COLO829 (cell line): Measurements from ENCODE around the gene LRRC7.
"Not testable (repeated sequence)": the region's sequence is repeated elsewhere in the genome, so short reads cannot be mapped to it uniquely, and the experiment has no call there.

ENCODE experiments used
- DNase-seq: peaks from one replicate; pipeline ENCODE4 v3.0.0; 2012; ENCODE audit warnings: low spot score

LRRC7 gene

DNA sequence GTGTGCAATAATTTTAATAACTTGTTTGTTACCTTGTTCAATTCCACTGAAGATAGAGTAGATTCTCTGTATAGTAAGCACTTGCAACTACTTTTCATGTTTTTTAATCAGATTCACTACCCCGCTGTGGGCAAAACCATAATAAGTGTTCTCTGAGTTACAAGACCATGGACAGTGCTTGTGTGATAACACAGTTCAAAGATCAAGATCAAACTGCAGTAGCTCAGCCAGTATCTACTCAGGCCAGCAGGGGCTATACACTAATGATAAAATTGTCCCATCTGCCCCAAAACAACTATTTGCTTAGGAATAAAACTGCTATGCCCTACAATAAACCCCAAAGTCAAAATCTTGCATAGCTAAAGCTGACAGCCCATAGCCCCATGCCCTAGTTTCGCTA lies 129.6 kb downstream of the LRRC7 start:
- no peak for DNase-seq

- no peak for DNase-seq
Measured at GRCh38 chr1:69700770-69701169, 133.0 kb downstream of the LRRC7 start.

GRCh38 chr1:69702085-69702484 lies 134.4 kb downstream of the LRRC7 start:
- DNase-seq, result no peak

DNA sequence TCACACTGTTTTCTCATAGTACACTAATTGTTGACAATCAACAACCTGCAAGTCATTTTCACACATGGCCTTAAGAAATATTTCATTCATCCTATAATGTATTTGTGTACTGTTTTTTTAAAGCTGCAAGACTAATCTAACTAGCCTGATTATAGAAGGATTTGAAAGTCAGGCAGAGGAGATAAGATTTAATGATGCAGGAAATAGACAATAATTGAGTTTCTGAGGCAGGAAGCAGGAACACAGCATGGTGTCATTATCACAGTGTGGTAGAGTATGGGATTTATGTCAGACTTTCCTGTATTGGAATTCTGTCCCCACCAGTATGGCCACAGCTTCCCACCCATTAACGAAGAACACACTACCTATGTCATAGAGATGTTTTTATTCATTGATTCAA lies 138.8 kb downstream of the LRRC7 start:
- no peak for DNase-seq

- no peak for DNase-seq
Measured at GRCh38 chr1:69707103-69707502, 139.4 kb downstream of the LRRC7 start.

DNA sequence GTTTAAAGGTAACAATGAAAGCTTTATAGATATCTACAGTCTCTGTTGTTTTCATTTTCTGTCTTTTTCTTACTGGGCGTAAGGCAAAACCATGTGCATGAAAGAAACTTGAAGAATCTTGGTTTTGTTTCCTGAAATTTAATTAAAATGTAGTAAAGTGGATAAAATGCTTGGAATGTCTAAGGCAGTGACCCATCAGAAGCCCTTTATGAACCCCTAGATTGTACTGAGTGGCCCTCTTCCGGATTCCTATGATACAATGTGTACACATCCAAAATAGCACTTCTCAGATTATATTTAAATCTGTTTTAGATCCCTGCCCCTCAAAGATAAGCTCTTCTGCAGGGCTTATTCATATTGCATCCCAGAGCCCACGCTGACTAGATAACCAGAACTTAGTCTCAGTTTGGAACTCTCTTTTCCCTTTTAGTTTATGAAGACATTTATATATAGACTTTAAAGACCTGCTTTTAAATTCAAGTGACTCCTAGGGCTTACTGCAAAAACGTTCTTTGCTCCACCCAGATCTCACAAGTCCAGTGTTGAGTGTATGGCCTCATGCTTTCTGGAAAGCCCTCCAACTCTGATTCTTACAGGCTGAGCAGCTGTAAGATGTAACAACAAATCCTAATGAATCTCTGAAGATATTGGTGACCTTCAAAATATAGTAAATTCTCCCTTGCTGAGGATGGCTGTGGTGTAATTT lies 142.9 kb downstream of the LRRC7 start:
- peak; percentile 10 for DNase-seq

DNA sequence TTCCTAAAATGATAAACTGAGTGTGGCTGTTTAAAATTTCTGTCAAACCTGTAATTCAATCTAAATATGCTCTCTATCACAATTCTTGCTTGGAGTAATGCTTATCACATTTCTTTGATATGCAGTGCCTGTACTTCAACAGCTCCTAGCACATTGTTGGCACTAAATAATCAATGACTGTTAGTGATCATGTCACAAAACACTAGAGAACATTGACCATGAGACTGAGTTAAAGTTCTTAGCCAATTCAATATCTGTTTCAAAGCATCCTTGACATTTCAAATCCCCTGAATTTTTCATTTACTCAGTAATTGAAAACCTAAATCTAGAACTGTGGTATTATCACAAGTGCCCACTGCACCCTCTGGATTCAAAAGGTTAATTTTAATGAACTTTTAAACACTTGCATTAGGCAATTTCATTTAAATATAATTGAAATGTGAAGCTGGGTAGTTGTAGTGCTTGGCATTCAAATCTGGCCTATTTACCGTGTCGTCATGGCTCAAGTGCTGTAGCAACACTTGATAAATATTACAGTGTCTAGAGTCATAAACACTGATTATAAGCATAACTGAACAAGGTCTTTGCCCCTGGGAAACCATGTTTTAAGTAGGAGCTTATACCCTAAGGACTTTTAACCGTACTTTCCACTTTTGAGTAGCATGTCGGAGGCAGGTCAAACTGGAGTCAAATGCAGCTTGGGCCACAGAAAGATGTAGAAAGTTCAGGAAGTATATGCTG lies 143.6 kb downstream of the LRRC7 start:
- no peak for DNase-seq

DNA sequence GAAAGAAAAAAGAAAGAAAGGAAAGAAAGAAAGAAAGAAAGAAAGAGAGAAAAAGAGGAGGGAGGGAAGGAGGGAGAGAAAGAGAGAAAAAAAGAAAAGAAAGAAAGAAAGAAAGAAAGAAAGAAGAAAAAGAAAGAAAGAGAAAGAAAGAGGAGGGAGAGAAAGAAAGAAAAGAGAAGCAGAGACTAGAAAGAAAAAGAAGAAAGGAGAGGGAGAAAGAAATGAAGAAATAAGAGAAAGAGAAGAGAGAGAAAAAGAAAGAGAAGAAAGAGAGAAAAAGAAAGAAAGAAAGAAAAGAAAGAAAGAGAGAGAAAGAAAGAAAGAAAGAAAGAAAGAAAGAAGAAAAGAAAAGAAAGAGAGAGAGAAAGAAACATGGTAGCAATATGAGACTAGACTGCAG lies 150.1 kb downstream of the LRRC7 start:
- not testable (repeated sequence) for DNase-seq

- no peak for DNase-seq
Measured at GRCh38 chr1:69728206-69728605, 160.5 kb downstream of the LRRC7 start.

DNA sequence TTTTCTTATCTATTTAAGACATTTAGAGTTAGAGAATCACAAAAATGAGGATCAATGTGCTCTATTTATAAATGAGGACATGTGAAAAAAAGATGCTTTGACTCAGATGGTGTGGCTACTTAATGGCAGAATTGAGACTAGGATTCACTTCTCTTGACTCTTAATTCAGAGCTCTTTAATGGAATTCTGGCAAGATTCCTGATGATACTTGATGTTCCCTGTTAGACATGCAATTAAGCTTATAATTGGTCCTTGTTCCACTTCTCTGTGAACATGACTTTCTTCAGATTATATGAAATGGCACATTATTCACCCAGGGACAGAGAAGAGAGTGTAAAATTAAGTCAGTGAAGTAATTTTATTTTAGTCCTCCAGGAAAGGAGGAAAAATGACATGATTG lies 165.3 kb downstream of the LRRC7 start:
- DNase-seq, result no peak

GRCh38 chr1:69737527-69738185 lies 169.9 kb downstream of the LRRC7 start:
- peak; percentile 28 for DNase-seq

- peak; percentile 11 for DNase-seq
Measured at GRCh38 chr1:69738458-69739250, 170.9 kb downstream of the LRRC7 start.

DNA sequence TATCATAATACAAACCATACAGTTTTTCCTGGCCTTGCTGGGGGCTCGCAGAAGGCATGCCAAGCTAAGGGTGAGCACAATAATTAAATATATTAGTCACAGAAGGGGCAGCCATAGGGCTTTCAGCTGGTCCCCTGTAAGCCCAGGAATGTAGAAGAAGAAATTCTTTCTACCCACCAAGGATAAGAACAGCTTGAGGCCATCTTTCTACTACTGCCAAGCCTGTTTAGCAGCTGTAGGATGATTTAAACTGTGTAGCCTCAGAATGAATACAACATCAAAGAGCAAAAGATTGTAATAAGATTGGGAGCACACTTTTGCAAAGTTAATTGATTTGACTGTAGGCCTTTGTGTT lies 171.5 kb downstream of the LRRC7 start:
- DNase-seq, result no peak

- DNase-seq, result no peak
Measured at GRCh38 chr1:69743146-69743545, 175.4 kb downstream of the LRRC7 start.

- DNase-seq, result no peak
Measured at GRCh38 chr1:69744381-69744780, 176.7 kb downstream of the LRRC7 start.

GRCh38 chr1:69747207-69747606 lies 179.5 kb downstream of the LRRC7 start:
- DNase-seq, result no peak

GRCh38 chr1:69750638-69751037 lies 182.9 kb downstream of the LRRC7 start:
- no peak for DNase-seq

DNA sequence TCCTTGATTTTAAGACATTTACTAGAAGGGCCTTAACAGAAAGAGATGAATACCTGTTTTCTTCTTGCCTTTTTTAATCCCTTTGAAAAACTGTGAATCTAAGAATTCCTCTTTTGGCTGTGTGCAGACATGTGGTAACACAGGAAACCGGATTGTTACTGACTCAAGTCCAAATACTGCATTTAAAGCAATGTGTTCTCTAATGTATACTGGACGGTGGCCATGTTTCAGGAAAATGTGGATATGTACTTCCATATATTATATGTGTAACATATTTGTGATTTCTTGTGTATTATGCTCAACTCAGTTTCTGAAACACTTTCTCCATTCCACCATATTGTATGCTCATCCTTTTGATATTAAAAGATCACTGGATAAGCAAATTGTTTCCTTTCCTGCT lies 185.1 kb downstream of the LRRC7 start:
- DNase-seq, result no peak

- no peak for DNase-seq
Measured at GRCh38 chr1:69754521-69754920, 186.8 kb downstream of the LRRC7 start.

GRCh38 chr1:69755647-69756046 lies 187.9 kb downstream of the LRRC7 start:
- DNase-seq, result no peak

DNA sequence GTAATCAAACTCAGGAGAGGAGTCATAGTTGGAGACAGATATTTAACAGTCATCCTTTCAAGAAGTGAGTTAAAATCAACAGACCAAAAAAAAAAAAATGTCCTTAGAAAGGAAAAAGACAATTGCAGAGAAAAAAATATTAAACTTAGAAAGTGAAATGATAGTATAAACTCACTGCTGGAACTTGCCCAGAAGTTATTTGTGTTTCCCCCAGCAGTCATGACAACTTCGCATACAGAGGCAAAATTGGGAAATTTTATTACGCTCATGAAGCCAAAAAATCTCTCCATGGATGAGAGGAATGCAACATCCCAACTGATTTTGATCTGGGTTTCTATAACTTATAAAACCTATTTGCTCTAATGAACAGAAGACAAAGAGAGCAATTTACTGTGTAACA lies 198.2 kb downstream of the LRRC7 start:
- DNase-seq, result no peak

- DNase-seq, result no peak
Measured at GRCh38 chr1:69766431-69767180, 198.9 kb downstream of the LRRC7 start.
